ENCODE measurements around the gene AURKA. TPM values are rescaled to one million over a fixed set of nuclear protein-coding genes. Genes with fewer than 3 reads are reported as not detected.

AURKA gene
- total RNA-seq, 1 donor from 2014 or later: 12.4 TPM

GRCh38 chr20:56373942-56374341 lies 18.1 kb downstream of the AURKA start:
- H3K27me3 Mint-ChIP-seq (ENCODE audit: unreplicated experiment): no peaks in the 10 kb centered on the region
- H3K36me3 Mint-ChIP-seq (ENCODE audit: unreplicated experiment): no peaks in the 10 kb centered on the region
- no peak overlapping the region for H3K4me3 Mint-ChIP-seq (ENCODE audit: unreplicated experiment)
- H3K4me1 Mint-ChIP-seq (ENCODE audit: low read depth, unreplicated experiment): peaks cover 6% of the 10 kb centered on the region
- no peak for DNase-seq
- no peak for TF ChIP-seq CTCF (IDR thresholded peaks at IDR 0.05; ENCODE audit: partially characterized antibody, unreplicated experiment)
- no peak overlapping the region for H3K27ac Mint-ChIP-seq (ENCODE audit: unreplicated experiment)
- H3K9me3 Mint-ChIP-seq (ENCODE audit: unreplicated experiment): peaks cover 2% of the 10 kb centered on the region

- H3K27me3 Mint-ChIP-seq (ENCODE audit: unreplicated experiment): peaks cover 2% of the 10 kb centered on the region
- DNase-seq: no peak
- H3K4me1 Mint-ChIP-seq (ENCODE audit: low read depth, unreplicated experiment): peaks cover 10% of the 10 kb centered on the region
- no peaks in the 10 kb centered on the region for H3K36me3 Mint-ChIP-seq (ENCODE audit: unreplicated experiment)
- H3K27ac Mint-ChIP-seq (ENCODE audit: unreplicated experiment): no peak overlapping the region
- peaks cover 2% of the 10 kb centered on the region for H3K9me3 Mint-ChIP-seq (ENCODE audit: unreplicated experiment)
- H3K4me3 Mint-ChIP-seq (ENCODE audit: unreplicated experiment): no peak overlapping the region
- no peak for TF ChIP-seq CTCF (IDR thresholded peaks at IDR 0.05; ENCODE audit: partially characterized antibody, unreplicated experiment)
Observed at GRCh38 chr20:56372850-56373249, 19.2 kb downstream of the AURKA start.

- no peak overlapping the region for H3K27ac Mint-ChIP-seq (ENCODE audit: unreplicated experiment)
- peaks cover 2% of the 10 kb centered on the region for H3K36me3 Mint-ChIP-seq (ENCODE audit: unreplicated experiment)
- H3K4me3 Mint-ChIP-seq (ENCODE audit: unreplicated experiment): no peak overlapping the region
- H3K4me1 Mint-ChIP-seq (ENCODE audit: low read depth, unreplicated experiment): peaks cover 10% of the 10 kb centered on the region
- H3K27me3 Mint-ChIP-seq (ENCODE audit: unreplicated experiment): peaks cover 2% of the 10 kb centered on the region
- H3K9me3 Mint-ChIP-seq (ENCODE audit: unreplicated experiment): peaks cover 2% of the 10 kb centered on the region
- DNase-seq: no peak
- no peak for TF ChIP-seq CTCF (IDR thresholded peaks at IDR 0.05; ENCODE audit: partially characterized antibody, unreplicated experiment)
Observed at GRCh38 chr20:56371977-56372376, 20.0 kb downstream of the AURKA start.

GRCh38 chr20:56369179-56369578 lies 22.8 kb downstream of the AURKA start:
- no peak for TF ChIP-seq CTCF (IDR thresholded peaks at IDR 0.05; ENCODE audit: partially characterized antibody, unreplicated experiment)
- Mint-ChIP-seq H3K27me3 (ENCODE audit: unreplicated experiment) (peaks cover 2% of the 10 kb centered on the region), H3K27ac (ENCODE audit: unreplicated experiment) (no peak overlapping the region), H3K9me3 (ENCODE audit: unreplicated experiment) (peaks cover 2% of the 10 kb centered on the region), H3K4me1 (ENCODE audit: low read depth, unreplicated experiment) (peaks cover 10% of the 10 kb centered on the region), H3K36me3 (ENCODE audit: unreplicated experiment) (peaks cover 6% of the 10 kb centered on the region), H3K4me3 (ENCODE audit: unreplicated experiment) (no peak overlapping the region)
- DNase-seq: no peak

- H3K4me1 Mint-ChIP-seq (ENCODE audit: low read depth, unreplicated experiment): peaks cover 10% of the 10 kb centered on the region
- H3K36me3 Mint-ChIP-seq (ENCODE audit: unreplicated experiment): peaks cover 6% of the 10 kb centered on the region
- H3K27ac Mint-ChIP-seq (ENCODE audit: unreplicated experiment): peak overlapping the region; percentile 33
- H3K27me3 Mint-ChIP-seq (ENCODE audit: unreplicated experiment): peaks cover 5% of the 10 kb centered on the region
- peaks cover 2% of the 10 kb centered on the region for H3K9me3 Mint-ChIP-seq (ENCODE audit: unreplicated experiment)
- no peak for TF ChIP-seq CTCF (IDR thresholded peaks at IDR 0.05; ENCODE audit: partially characterized antibody, unreplicated experiment)
- H3K4me3 Mint-ChIP-seq (ENCODE audit: unreplicated experiment): no peak overlapping the region
- DNase-seq: no peak
Observed at GRCh38 chr20:56368351-56369134, 23.5 kb downstream of the AURKA start.
